ENCODE measurements around the gene JARID2. TPM values are rescaled to one million over a fixed set of nuclear protein-coding genes. Genes with fewer than 3 reads are reported as not detected.
A peak's percentile ranks its signal among the peaks of the same experiment; 100 is the strongest.

Gene JARID2
- 12.2 and 14.2 TPM in 2 replicates for total RNA-seq (2012; rRNA removed)

DNA sequence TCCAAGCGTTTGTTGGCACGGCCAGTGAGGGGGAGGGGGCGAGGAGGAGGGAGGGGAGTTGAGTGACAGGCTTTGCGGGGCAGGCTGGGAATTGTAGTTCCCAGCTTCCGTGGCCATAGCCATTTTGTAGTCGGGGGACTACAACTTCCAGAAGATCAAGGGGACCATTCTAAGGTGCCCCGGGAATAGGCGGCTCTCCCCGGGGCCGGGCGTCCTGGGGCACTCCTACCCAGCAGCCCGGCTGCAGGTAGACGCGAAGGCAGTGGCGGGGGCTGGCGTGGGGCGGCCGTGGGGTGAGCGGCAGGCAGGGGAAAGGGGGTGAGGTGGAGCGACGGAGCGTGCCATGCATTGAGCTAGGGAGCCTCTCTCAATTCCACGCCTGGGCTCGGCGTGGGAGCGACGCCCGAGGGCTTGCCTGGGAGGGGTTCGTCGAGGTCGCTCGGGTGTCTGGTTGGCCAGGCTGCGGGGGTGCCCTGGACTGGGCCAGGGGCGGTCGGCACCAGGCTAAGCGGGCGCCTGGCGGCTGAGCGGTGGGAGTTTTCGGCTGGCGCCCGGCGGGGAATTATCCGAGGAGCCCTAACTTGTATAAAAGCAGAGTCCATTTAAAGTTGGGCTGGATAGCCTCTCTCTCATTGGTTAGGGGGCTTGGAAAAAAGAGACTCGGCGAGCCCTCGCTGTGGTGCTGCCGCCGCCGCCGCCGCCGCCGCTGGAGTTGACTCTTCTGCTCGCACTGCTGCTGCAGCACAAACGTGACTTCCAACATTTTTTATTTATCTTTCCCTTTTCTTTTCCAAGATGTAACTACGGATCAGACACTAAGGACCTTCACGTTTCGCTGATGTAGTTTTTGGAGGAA is at the start of gene JARID2:
TSS of gene JARID2 (plus strand) at position 709 of the 856 bp plus-strand sequence. CDS start 471 bp downstream, outside the sequence.
- H3K4me3 ChIP-seq (ENCODE audit: low read length), result peak within 1 kb of the TSS; percentile 90
- no peaks in the 10 kb centered on the region for H3K36me3 ChIP-seq (ENCODE audit: insufficient read depth, low read length)
- no peaks in the 10 kb centered on the region for H3K9me3 ChIP-seq (replicated peaks; ENCODE audit: low read length)
- peak within 1 kb of the TSS; percentile 98 for H3K9ac ChIP-seq (ENCODE audit: low read depth, low read length)
- H3K4me1 ChIP-seq (ENCODE audit: control insufficient read depth, insufficient read depth, low read length), result peaks cover 21% of the 10 kb centered on the region
- peak within 1 kb of the TSS; percentile 89 for H3K4me2 ChIP-seq (ENCODE audit: low read length)
- no peaks in the 10 kb centered on the region for H3K27me3 ChIP-seq (ENCODE audit: control insufficient read depth, insufficient read depth, low read length)

- H3K4me3 ChIP-seq (ENCODE audit: low read length), result no peak overlapping the region
- no peak overlapping the region for H3K9ac ChIP-seq (ENCODE audit: low read depth, low read length)
- no peak overlapping the region for H3K4me2 ChIP-seq (ENCODE audit: low read length)
- no peaks in the 10 kb centered on the region for H3K4me1 ChIP-seq (ENCODE audit: control insufficient read depth, insufficient read depth, low read length)
- H3K27me3 ChIP-seq (ENCODE audit: control insufficient read depth, insufficient read depth, low read length), result no peaks in the 10 kb centered on the region
- no peaks in the 10 kb centered on the region for H3K9me3 ChIP-seq (replicated peaks; ENCODE audit: low read length)
- H3K36me3 ChIP-seq (ENCODE audit: insufficient read depth, low read length), result no peaks in the 10 kb centered on the region
These were observed 45.8 kb upstream of the JARID2 start for GRCh38 chr6:15200087-15200486.

GRCh38 chr6:15205321-15205720 is 40.5 kb upstream of the JARID2 start:
- Histone ChIP-seq H3K9ac (ENCODE audit: low read depth, low read length) (no peak overlapping the region), H3K4me3 (ENCODE audit: low read length) (no peak overlapping the region), H3K27me3 (ENCODE audit: control insufficient read depth, insufficient read depth, low read length) (no peaks in the 10 kb centered on the region), H3K4me1 (ENCODE audit: control insufficient read depth, insufficient read depth, low read length) (peaks cover 9% of the 10 kb centered on the region), H3K36me3 (ENCODE audit: insufficient read depth, low read length) (no peaks in the 10 kb centered on the region), H3K4me2 (ENCODE audit: low read length) (no peak overlapping the region), H3K9me3 (replicated peaks; ENCODE audit: low read length) (no peaks in the 10 kb centered on the region)

GRCh38 chr6:15206887-15207286 is 39.0 kb upstream of the JARID2 start:
- H3K4me1 ChIP-seq (ENCODE audit: control insufficient read depth, insufficient read depth, low read length), result peaks cover 9% of the 10 kb centered on the region
- no peaks in the 10 kb centered on the region for H3K9me3 ChIP-seq (replicated peaks; ENCODE audit: low read length)
- H3K27me3 ChIP-seq (ENCODE audit: control insufficient read depth, insufficient read depth, low read length), result no peaks in the 10 kb centered on the region
- no peak overlapping the region for H3K4me3 ChIP-seq (ENCODE audit: low read length)
- H3K4me2 ChIP-seq (ENCODE audit: low read length), result no peak overlapping the region
- H3K36me3 ChIP-seq (ENCODE audit: insufficient read depth, low read length), result no peaks in the 10 kb centered on the region
- H3K9ac ChIP-seq (ENCODE audit: low read depth, low read length), result peak overlapping the region; percentile 22

- Histone ChIP-seq H3K9ac (ENCODE audit: low read depth, low read length) (no peak overlapping the region), H3K36me3 (ENCODE audit: insufficient read depth, low read length) (no peaks in the 10 kb centered on the region), H3K4me2 (ENCODE audit: low read length) (no peak overlapping the region), H3K27me3 (ENCODE audit: control insufficient read depth, insufficient read depth, low read length) (no peaks in the 10 kb centered on the region), H3K4me3 (ENCODE audit: low read length) (no peak overlapping the region), H3K4me1 (ENCODE audit: control insufficient read depth, insufficient read depth, low read length) (peaks cover 9% of the 10 kb centered on the region), H3K9me3 (replicated peaks; ENCODE audit: low read length) (no peaks in the 10 kb centered on the region)
These were observed 37.9 kb upstream of the JARID2 start for GRCh38 chr6:15207923-15208322.

DNA sequence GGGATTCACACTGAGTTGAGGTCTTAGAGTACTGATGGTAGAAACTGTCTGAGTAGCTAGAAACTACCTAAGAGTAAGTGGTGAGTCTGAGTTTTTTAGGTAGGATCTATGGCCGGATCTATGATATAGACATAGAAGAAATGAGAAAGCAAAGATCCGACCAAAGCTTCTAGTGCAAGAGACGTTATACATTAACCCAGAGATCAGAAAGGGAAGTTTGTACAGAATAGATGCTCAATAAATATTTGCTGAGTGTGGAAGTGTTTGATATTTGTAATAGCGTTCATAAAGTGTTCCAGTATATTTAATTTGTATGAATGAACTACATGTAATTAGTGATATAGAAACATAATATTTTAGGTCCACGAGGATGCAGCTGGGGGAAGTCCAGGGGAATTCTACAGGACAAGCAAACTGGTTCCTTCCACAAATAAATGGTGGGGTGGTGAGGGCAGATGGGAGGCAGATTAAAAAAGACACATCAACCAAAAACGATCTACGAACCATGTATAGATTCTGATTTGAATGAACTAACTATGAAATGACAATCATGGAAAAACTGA is 31.9 kb upstream of the JARID2 start:
- Histone ChIP-seq H3K9ac (ENCODE audit: low read depth, low read length) (no peak overlapping the region), H3K27me3 (ENCODE audit: control insufficient read depth, insufficient read depth, low read length) (no peaks in the 10 kb centered on the region), H3K4me1 (ENCODE audit: control insufficient read depth, insufficient read depth, low read length) (no peaks in the 10 kb centered on the region), H3K36me3 (ENCODE audit: insufficient read depth, low read length) (no peaks in the 10 kb centered on the region), H3K4me2 (ENCODE audit: low read length) (no peak overlapping the region), H3K4me3 (ENCODE audit: low read length) (no peak overlapping the region), H3K9me3 (replicated peaks; ENCODE audit: low read length) (no peaks in the 10 kb centered on the region)

- H3K27me3 ChIP-seq (ENCODE audit: control insufficient read depth, insufficient read depth, low read length), result no peaks in the 10 kb centered on the region
- H3K36me3 ChIP-seq (ENCODE audit: insufficient read depth, low read length), result no peaks in the 10 kb centered on the region
- H3K4me3 ChIP-seq (ENCODE audit: low read length), result no peak overlapping the region
- no peaks in the 10 kb centered on the region for H3K9me3 ChIP-seq (replicated peaks; ENCODE audit: low read length)
- no peak overlapping the region for H3K9ac ChIP-seq (ENCODE audit: low read depth, low read length)
- H3K4me1 ChIP-seq (ENCODE audit: control insufficient read depth, insufficient read depth, low read length), result no peaks in the 10 kb centered on the region
- H3K4me2 ChIP-seq (ENCODE audit: low read length), result no peak overlapping the region
These were observed 27.5 kb upstream of the JARID2 start for GRCh38 chr6:15218401-15218800.

DNA sequence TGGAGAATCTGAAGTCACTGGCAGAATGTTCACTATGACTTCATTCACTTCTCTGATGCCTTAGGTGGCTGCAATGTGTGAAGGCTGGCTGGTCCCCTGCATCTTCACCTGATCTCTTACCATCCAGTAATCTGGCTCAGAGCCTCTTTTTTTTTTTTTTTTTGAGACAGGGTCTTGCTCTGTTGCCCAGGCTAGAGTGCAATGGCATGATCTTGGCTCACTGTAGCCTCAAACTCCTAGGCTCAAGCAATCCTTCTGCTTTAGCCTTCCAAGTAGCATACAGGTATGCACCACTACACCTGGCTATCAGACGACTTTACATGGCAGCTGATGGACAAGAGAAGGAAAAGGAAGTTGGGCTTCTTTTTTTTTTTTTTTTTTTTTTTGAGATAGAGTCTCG is 25.8 kb upstream of the JARID2 start:
- no peaks in the 10 kb centered on the region for H3K36me3 ChIP-seq (ENCODE audit: insufficient read depth, low read length)
- H3K27me3 ChIP-seq (ENCODE audit: control insufficient read depth, insufficient read depth, low read length), result no peaks in the 10 kb centered on the region
- no peak overlapping the region for H3K4me3 ChIP-seq (ENCODE audit: low read length)
- no peak overlapping the region for H3K4me2 ChIP-seq (ENCODE audit: low read length)
- H3K9me3 ChIP-seq (replicated peaks; ENCODE audit: low read length), result no peaks in the 10 kb centered on the region
- H3K4me1 ChIP-seq (ENCODE audit: control insufficient read depth, insufficient read depth, low read length), result no peaks in the 10 kb centered on the region
- no peak overlapping the region for H3K9ac ChIP-seq (ENCODE audit: low read depth, low read length)

DNA sequence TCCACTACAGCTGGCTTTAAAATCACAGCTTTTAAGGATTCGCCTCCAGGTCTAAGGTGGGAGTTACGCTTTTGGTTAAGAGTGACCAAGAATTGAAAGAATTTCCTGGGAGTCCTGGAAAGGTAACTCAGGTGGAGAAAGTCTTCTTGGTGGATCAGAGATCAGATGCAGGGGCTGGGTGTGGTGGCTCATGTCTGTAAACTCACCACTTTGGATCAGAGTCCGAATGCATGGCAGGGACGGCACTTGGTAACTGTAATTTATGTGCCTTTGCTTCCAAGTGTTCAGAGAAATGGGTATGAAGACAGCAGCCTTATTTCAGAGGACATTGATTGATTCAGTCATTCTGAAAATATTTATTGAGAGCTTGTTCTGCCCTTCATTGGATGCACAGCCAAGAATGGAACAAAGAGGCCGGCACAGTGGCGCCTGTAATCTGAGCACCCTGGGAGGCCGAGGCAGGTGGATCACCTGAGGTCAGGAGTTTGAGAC is 18.0 kb upstream of the JARID2 start:
- Histone ChIP-seq H3K27me3 (ENCODE audit: control insufficient read depth, insufficient read depth, low read length) (no peaks in the 10 kb centered on the region), H3K4me1 (ENCODE audit: control insufficient read depth, insufficient read depth, low read length) (no peaks in the 10 kb centered on the region), H3K9me3 (replicated peaks; ENCODE audit: low read length) (no peaks in the 10 kb centered on the region), H3K36me3 (ENCODE audit: insufficient read depth, low read length) (no peaks in the 10 kb centered on the region), H3K9ac (ENCODE audit: low read depth, low read length) (no peak overlapping the region), H3K4me2 (ENCODE audit: low read length) (no peak overlapping the region), H3K4me3 (ENCODE audit: low read length) (no peak overlapping the region)

GRCh38 chr6:15230827-15231226 is 15.0 kb upstream of the JARID2 start:
- no peaks in the 10 kb centered on the region for H3K9me3 ChIP-seq (replicated peaks; ENCODE audit: low read length)
- H3K4me3 ChIP-seq (ENCODE audit: low read length), result no peak overlapping the region
- H3K4me2 ChIP-seq (ENCODE audit: low read length), result no peak overlapping the region
- no peak overlapping the region for H3K9ac ChIP-seq (ENCODE audit: low read depth, low read length)
- H3K27me3 ChIP-seq (ENCODE audit: control insufficient read depth, insufficient read depth, low read length), result no peaks in the 10 kb centered on the region
- H3K4me1 ChIP-seq (ENCODE audit: control insufficient read depth, insufficient read depth, low read length), result no peaks in the 10 kb centered on the region
- H3K36me3 ChIP-seq (ENCODE audit: insufficient read depth, low read length), result no peaks in the 10 kb centered on the region

- H3K36me3 ChIP-seq (ENCODE audit: insufficient read depth, low read length), result no peaks in the 10 kb centered on the region
- no peak overlapping the region for H3K4me2 ChIP-seq (ENCODE audit: low read length)
- H3K27me3 ChIP-seq (ENCODE audit: control insufficient read depth, insufficient read depth, low read length), result no peaks in the 10 kb centered on the region
- no peaks in the 10 kb centered on the region for H3K4me1 ChIP-seq (ENCODE audit: control insufficient read depth, insufficient read depth, low read length)
- no peak overlapping the region for H3K4me3 ChIP-seq (ENCODE audit: low read length)
- H3K9me3 ChIP-seq (replicated peaks; ENCODE audit: low read length), result no peaks in the 10 kb centered on the region
- no peak overlapping the region for H3K9ac ChIP-seq (ENCODE audit: low read depth, low read length)
These were observed 12.9 kb upstream of the JARID2 start for GRCh38 chr6:15232836-15233510.

Data from skeletal muscle satellite cell (primary cell).